ENCODE data around the gene BACE2.
"Not testable (repeated sequence)": the region's sequence is repeated elsewhere in the genome, so short reads cannot be mapped to it uniquely, and the experiment has no call there.

The BACE2 gene

GRCh38 chr21:41243107-41243506 is 75.1 kb downstream of the BACE2 start:
- no peak for DNase-seq

- not testable (repeated sequence) for DNase-seq
Observed at GRCh38 chr21:41244266-41244880, 76.4 kb downstream of the BACE2 start.

- DNase-seq: no peak
Observed at GRCh38 chr21:41245509-41246135, 77.7 kb downstream of the BACE2 start.

GRCh38 chr21:41246808-41247207 is 78.8 kb downstream of the BACE2 start:
- no peak for DNase-seq

- DNase-seq: no peak
Observed at GRCh38 chr21:41247561-41248545, 79.9 kb downstream of the BACE2 start.

GRCh38 chr21:41249476-41249875 is 81.5 kb downstream of the BACE2 start:
- DNase-seq: no peak

- DNase-seq: no peak
Observed at GRCh38 chr21:41250519-41250918, 82.6 kb downstream of the BACE2 start.

- no peak for DNase-seq
Observed at GRCh38 chr21:41251961-41252642, 84.1 kb downstream of the BACE2 start.

GRCh38 chr21:41254090-41254700 is 86.2 kb downstream of the BACE2 start:
- DNase-seq: no peak

GRCh38 chr21:41255190-41255589 is 87.2 kb downstream of the BACE2 start:
- DNase-seq: no peak

GRCh38 chr21:41256231-41256630 is 88.3 kb downstream of the BACE2 start:
- DNase-seq: not testable (repeated sequence)

GRCh38 chr21:41256771-41257702 is 89.1 kb downstream of the BACE2 start:
- DNase-seq: no peak

GRCh38 chr21:41258617-41259016 is 90.7 kb downstream of the BACE2 start:
- no peak for DNase-seq

- no peak for DNase-seq
Observed at GRCh38 chr21:41260428-41260827, 92.5 kb downstream of the BACE2 start.

- DNase-seq: no peak
Observed at GRCh38 chr21:41267346-41267745, 99.4 kb downstream of the BACE2 start.

GRCh38 chr21:41269535-41269934 is 101.6 kb downstream of the BACE2 start:
- no peak for DNase-seq

- no peak for DNase-seq
Observed at GRCh38 chr21:41277196-41277595, 109.2 kb downstream of the BACE2 start.

GRCh38 chr21:41277846-41278245 is 109.9 kb downstream of the BACE2 start:
- DNase-seq: no peak

- no peak for DNase-seq
Observed at GRCh38 chr21:41280115-41280919, 112.4 kb downstream of the BACE2 start.

- DNase-seq: no peak
Observed at GRCh38 chr21:41282412-41282811, 114.5 kb downstream of the BACE2 start.

All from inflammatory macrophage treated with lipopolysaccharide for 1 hour (primary cell).